LNCaP clone FGC (cell line): ENCODE data around the gene XXYLT1.

Experiments used
- DNase-seq: peaks from one replicate; pipeline ENCODE4 v3.0.0-alpha.2; 2011; ENCODE audit warnings: low read depth
- H3K4me3 ChIP-seq: 2 replicates; pipeline ENCODE4 v1.5.1; 2011; ENCODE audit warnings: mild to moderate bottlenecking, low read depth, low read length, control low read depth
- CTCF ChIP-seq: IDR thresholded peaks from 2 replicates; pipeline ENCODE4 v1.5.1; 2012; ENCODE audit warnings: mild to moderate bottlenecking; ENCODE audit not compliant: control insufficient read depth, insufficient read depth; ENCODE audit errors: extremely low read depth

The XXYLT1 gene

GRCh38 chr3:195036203-195036505 lies 234.8 kb downstream of the XXYLT1 start:
- no peak for TF ChIP-seq CTCF
- H3K4me3 ChIP-seq = no peak overlapping the region
- no peak for DNase-seq

GRCh38 chr3:195035345-195036202 lies 235.4 kb downstream of the XXYLT1 start:
- DNase-seq = no peak
- TF ChIP-seq CTCF = no peak
- H3K4me3 ChIP-seq = no peak overlapping the region

GRCh38 chr3:195034541-195034940 lies 236.4 kb downstream of the XXYLT1 start:
- DNase-seq = no peak
- no peak for TF ChIP-seq CTCF
- no peak overlapping the region for H3K4me3 ChIP-seq

- DNase-seq = no peak
- TF ChIP-seq CTCF = no peak
- no peak overlapping the region for H3K4me3 ChIP-seq
These were observed 236.9 kb downstream of the XXYLT1 start for GRCh38 chr3:195034101-195034500.

- peak; percentile 26 for DNase-seq
- H3K4me3 ChIP-seq = no peak overlapping the region
- no peak for TF ChIP-seq CTCF
These were observed 237.3 kb downstream of the XXYLT1 start for GRCh38 chr3:195033531-195034091.

GRCh38 chr3:195032955-195033354 lies 238.0 kb downstream of the XXYLT1 start:
- TF ChIP-seq CTCF = no peak
- no peak for DNase-seq

More at GRCh38 chr3:195032955-195033354, 238.0 kb downstream of the XXYLT1 start:
- no peak overlapping the region for H3K4me3 ChIP-seq
